Effector memory CD4-positive, alpha-beta T cell (primary cell): ENCODE measurements around the gene SDHB.

Experiments
- DNase-seq, 3 donors: peaks; one replicate each; pipeline ENCODE4 v3.0.0-alpha.2; 2020
- H3K27ac ChIP-seq: 2 replicates; pipeline ENCODE4 v1.7.0; 2013; ENCODE audit warnings: mild to moderate bottlenecking, low read length, moderate library complexity; ENCODE audit not compliant: insufficient read depth, poor library complexity, severe bottlenecking
- H3K27me3 ChIP-seq: replicated peaks from 2 replicates; pipeline ENCODE4 v1.7.0; 2013; ENCODE audit warnings: mild to moderate bottlenecking, low read length; ENCODE audit not compliant: insufficient read depth, control insufficient read depth, poor library complexity, severe bottlenecking
- H3K36me3 ChIP-seq: 2 replicates; pipeline ENCODE4 v1.7.0; 2013; ENCODE audit warnings: mild to moderate bottlenecking, low read length, moderate library complexity; ENCODE audit not compliant: control insufficient read depth, insufficient read depth
- H3K4me1 ChIP-seq: 2 replicates; pipeline ENCODE4 v1.7.0; 2013; ENCODE audit warnings: low read length, mild to moderate bottlenecking; ENCODE audit not compliant: control insufficient read depth, insufficient read depth, poor library complexity, severe bottlenecking
- H3K4me3 ChIP-seq: 2 replicates; pipeline ENCODE4 v1.7.0; 2013; ENCODE audit warnings: low read length, low read depth, mild to moderate bottlenecking; ENCODE audit not compliant: insufficient read depth, poor library complexity, severe bottlenecking
- H3K9me3 ChIP-seq: 2 replicates; pipeline ENCODE4 v1.7.0; 2013; ENCODE audit warnings: mild to moderate bottlenecking, low read length, moderate library complexity; ENCODE audit not compliant: control insufficient read depth

SDHB gene

DNA sequence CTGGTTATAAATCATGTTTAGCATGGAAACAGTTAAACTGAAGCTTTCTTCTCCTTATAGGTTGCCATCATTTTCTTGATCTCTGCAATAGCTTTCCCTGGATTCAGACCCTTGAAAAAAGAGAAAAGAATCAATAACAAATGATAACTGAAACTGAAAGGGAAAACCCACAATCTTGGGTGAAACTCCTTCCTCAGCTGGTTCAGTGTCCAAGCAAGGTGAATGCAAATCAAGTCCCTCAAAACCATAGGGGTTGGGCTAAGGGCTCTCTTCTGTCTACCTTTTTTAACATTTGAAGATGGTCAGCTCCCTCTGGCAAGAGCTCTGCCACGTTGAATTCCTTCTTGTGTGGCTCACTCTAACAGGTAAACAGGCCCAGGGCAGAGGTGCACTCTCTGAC, 35.0 kb downstream of the SDHB start:
- Histone ChIP-seq H3K27me3 (no peaks in the 10 kb centered on the region), H3K36me3 (peaks cover 56% of the 10 kb centered on the region), H3K27ac (no peak overlapping the region), H3K9me3 (no peaks in the 10 kb centered on the region), H3K4me3 (no peak overlapping the region), H3K4me1 (no peaks in the 10 kb centered on the region)
- DNase-seq, result no peak

DNA sequence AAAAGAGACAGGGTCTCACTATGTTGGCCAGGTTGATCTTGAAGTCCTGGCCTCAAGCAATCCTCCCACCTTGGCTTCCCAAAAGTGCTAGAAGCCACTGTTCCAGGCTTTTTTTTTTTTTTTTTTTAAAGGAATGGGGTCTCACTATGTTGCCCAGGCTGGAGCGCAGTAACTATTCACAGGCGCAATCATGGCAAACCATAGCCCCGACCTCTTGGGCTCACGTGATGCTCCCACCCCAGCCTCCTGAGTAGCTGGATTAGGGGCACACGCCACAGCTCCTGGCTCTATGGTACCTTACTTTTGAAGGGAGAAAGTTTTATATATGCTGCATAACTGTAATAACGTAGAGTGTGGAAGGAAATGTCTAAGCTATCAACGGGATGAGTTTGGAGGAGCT, 36.4 kb downstream of the SDHB start:
- no peak for DNase-seq
- Histone ChIP-seq H3K4me3 (no peak overlapping the region), H3K27ac (no peak overlapping the region), H3K27me3 (no peaks in the 10 kb centered on the region), H3K4me1 (no peaks in the 10 kb centered on the region), H3K36me3 (peaks cover 42% of the 10 kb centered on the region), H3K9me3 (no peaks in the 10 kb centered on the region)

DNA sequence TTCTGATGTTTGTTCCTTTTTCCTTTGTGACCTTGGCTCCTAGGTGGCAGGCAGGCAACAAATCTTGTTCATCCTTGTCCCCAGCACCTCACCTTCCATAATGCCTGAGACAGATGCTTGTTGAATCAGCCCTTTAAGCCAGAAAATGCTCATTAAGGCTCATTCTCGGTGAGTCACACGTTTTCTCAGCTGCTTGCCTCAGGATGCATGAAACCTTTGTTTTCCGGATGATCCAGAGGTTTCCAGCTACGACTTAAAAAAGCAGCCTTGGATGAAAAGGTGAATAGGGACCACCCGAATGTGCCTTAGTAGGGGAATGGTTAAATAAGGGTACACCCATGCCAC, 37.5 kb downstream of the SDHB start:
- Histone ChIP-seq H3K4me1 (peaks cover 4% of the 10 kb centered on the region), H3K36me3 (peaks cover 31% of the 10 kb centered on the region), H3K4me3 (no peak overlapping the region), H3K27ac (no peak overlapping the region), H3K9me3 (no peaks in the 10 kb centered on the region), H3K27me3 (no peaks in the 10 kb centered on the region)
- no peak for DNase-seq

DNA sequence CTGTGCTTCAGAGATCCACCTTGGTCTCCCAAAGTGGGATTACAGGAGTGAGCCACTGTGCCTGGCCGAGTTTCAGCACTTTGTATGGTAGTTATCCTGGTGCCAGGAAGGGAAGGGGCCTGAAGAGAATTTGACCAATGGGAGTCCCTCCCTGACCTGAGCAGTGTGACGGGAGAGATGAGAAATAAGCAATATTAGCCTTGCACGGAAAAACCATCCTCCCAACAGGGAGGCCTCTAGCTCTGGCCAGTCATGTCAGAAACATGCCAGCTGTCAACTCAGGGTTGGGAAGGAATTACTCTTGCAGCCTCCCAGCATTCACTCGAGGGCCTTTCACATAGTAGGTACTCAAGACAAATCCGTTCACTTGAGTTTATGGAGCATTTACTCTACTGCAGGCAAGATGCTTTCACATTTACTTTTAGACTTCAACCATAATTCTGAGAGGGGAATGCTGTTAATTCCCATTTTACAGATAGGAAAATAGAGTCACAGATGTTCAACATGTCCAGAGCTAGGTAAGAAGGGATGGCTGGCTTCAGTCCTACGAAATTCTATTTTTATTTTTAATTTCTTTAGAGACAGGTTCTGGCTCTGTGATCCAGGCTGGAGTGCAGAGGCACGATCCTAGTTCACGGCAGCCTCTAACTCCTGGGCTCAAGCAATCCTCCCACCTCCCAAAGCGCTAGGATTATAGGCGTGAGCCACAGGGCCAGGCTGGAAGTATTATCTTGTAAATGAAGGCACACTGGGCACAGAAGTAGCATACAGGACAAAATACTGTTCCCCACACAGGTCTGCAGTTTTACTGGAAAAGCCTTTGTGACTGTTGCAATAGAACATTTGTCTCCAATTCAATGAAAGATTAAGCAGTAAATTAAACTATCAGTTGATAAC, 38.9 kb downstream of the SDHB start:
- no peak overlapping the region for H3K27ac ChIP-seq
- no peak for DNase-seq
- no peaks in the 10 kb centered on the region for H3K27me3 ChIP-seq
- H3K4me3 ChIP-seq, result no peak overlapping the region
- H3K4me1 ChIP-seq, result peaks cover 15% of the 10 kb centered on the region
- no peaks in the 10 kb centered on the region for H3K9me3 ChIP-seq
- peaks cover 17% of the 10 kb centered on the region for H3K36me3 ChIP-seq

DNA sequence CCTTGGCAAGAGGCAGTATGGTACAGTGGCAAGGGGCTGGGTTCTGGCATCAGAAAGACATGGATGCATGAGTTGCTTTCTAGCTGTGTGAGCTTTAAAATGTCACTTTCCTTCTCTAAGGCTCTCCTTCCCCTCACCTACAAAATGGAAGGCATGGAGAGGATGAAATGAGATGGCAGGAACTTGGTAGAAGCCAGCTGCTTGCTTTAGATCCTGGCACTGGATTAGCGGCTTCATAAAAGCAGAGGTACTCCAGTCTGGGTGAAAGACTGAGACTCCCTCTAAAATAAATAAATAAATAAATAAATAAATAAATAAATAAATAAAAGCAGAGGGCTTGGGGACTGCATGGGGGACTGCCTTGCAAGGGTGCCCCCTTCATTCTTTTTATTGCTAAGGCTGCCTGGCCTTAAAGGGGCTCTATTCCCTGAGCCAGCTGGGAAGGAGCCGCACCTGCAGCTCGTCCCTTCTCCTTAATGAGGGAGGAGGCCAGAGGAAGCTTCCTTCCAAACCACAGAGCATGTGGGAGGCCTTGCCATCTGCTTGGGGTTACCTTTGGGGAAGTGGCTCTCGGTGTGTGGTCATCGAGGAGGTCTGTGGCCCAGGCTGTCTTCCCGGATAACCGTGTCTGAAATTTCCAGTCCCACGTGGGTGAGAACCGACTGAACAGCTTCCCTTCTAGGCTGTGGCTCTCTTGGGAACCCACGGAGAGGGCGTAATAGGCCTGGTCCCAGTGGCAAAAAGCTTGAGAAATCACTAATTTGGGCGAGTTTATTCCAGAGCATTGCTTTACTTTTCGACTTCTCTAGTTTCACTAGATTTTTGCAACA, 40.1 kb downstream of the SDHB start:
- no peak overlapping the region for H3K4me3 ChIP-seq
- no peak overlapping the region for H3K27ac ChIP-seq
- no peaks in the 10 kb centered on the region for H3K9me3 ChIP-seq
- peaks cover 7% of the 10 kb centered on the region for H3K36me3 ChIP-seq
- no peaks in the 10 kb centered on the region for H3K27me3 ChIP-seq
- DNase-seq, result no peak
- peaks cover 15% of the 10 kb centered on the region for H3K4me1 ChIP-seq

DNA sequence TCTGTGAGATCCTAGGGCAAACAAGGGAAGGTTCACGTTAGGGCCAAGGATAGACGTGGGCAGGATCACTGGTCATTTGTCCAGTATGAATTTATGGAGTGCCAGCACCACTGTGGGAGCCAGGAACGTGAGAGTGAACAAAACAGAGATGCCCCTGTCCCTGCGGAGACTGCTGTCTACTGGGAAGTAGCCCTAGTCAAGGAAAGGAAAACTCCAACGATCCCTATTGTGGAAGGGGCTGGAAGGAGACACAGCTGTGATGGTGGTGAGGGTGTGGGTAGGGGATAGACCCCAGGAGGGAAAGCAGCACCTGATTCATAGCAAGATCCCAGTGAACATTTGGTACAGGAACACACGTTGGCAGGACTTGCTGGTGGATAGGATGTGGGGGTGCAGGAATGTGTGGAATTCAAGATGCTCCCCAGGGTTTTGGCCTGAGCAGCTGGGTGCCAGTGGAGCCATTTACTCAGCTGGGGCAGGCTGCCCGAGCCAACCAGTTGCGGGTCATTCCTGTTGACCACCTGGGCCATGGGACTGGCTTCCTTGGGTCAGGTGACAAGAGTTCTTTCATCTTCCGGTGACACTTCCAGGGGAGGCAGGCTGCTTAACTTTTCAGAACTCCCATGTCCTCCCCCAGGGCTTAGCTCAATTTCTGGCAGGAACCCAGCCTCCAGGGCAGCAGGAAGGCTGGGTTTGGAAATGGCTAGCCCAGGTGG, 40.9 kb downstream of the SDHB start:
- Histone ChIP-seq H3K27ac (no peak overlapping the region), H3K4me3 (no peak overlapping the region)

DNA sequence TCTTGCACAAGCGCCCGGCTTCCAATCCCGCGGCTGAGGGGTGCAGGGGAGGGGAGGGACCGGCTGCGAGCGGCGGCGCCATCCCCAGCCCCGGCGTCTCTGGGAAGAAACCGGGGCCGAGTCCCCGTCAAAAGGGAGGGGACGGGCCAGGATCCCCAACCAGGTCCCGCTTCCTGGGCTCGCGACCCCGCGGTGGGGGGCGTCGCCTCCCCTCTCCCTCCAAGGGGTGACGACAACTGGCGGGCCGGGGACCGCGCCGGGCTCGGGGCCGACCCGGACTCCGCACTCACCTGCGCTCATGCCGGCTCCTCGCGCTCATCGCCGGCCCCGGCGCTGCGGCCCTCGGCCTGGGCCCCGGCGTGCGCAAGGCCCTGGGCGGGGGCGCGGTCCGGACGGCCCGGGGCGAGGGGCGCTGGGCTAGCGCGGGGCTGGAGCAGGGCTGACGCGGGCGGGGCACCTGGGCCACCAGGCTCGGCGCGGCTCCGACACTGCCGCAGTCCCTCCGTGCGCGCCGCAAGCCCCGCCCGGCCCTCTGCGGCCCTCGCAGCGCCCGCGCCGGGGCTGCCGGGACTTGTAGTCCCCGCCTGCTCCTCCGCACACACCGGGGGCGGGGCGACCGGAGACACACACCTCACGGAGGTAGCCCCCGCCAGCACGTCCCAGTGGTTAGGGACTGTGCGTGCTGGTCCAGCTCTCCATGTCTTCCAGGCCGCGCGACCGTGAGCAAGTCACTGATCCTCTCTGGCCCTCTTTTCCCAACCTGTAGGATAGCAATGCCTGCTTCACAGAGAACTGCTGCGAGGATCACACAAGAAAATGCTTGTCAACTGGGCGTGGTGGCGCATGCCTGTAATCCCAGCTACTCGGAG, 42.2 kb downstream of the SDHB start, which contains the start of gene ATP13A2:
Gene ATP13A2, minus strand, starts transcription at position 490 of the 869 bp plus-strand sequence. Its CDS starts 190 bp downstream, at position 300.
- no peaks in the 10 kb centered on the region for H3K9me3 ChIP-seq
- peak within 1 kb of the TSS; percentile 86 for H3K4me3 ChIP-seq
- DNase-seq, result peak; percentile 66 to 76 (median 70)
- no peaks in the 10 kb centered on the region for H3K27me3 ChIP-seq
- H3K27ac ChIP-seq, result no peak within 1 kb of the TSS
- no peaks in the 10 kb centered on the region for H3K36me3 ChIP-seq
- peaks cover 15% of the 10 kb centered on the region for H3K4me1 ChIP-seq

More for the DNA sequence above, 40.9 kb downstream of the SDHB start:
- DNase-seq, result no peak
- H3K27me3 ChIP-seq, result no peaks in the 10 kb centered on the region
- no peaks in the 10 kb centered on the region for H3K36me3 ChIP-seq
- no peaks in the 10 kb centered on the region for H3K9me3 ChIP-seq
- H3K4me1 ChIP-seq, result peaks cover 15% of the 10 kb centered on the region

DNA sequence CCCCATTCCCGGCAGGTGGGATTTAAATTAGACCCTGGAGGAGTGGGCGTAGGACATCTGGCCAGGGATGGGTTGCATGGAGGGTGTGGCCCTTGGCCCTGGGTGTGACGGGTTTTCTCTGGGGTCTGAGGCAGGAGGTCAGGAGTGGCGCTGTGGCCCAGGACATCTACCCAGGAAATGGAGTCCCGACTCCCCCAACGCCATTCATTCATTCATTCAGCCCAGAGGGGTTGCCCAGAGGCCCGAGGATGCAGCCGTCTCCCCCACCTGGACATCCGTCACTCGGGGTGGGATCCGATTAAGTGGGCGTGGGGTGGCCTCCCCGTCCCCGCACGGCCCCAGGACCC, 42.8 kb downstream of the SDHB start:
- Histone ChIP-seq H3K4me3 (peak overlapping the region; percentile 86), H3K27ac (no peak overlapping the region), H3K36me3 (no peaks in the 10 kb centered on the region), H3K4me1 (peaks cover 15% of the 10 kb centered on the region), H3K9me3 (no peaks in the 10 kb centered on the region), H3K27me3 (no peaks in the 10 kb centered on the region)
- DNase-seq, result no peak

DNA sequence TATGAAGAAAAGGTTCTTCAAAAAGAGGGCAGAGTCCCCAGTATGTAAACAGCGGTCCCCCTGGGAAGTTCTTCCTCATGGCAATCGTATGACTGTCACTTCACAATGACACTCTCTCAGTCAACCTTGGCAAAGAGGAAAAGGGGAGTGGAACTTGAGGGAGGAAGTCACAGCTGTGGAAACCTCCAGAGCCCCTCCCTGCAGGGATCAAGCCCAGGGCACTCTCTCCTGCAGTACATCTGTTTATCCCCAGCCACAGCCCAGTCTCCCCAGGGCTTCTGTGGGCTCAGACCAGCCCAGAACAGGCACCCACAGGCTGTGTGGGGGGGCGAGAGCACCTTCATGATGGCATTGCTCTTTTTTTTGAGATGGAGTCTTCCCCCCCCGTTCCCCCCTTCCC, 44.1 kb downstream of the SDHB start:
- no peak overlapping the region for H3K4me3 ChIP-seq
- no peak for DNase-seq
- H3K9me3 ChIP-seq, result no peaks in the 10 kb centered on the region
- H3K36me3 ChIP-seq, result peaks cover 9% of the 10 kb centered on the region
- H3K4me1 ChIP-seq, result peaks cover 15% of the 10 kb centered on the region
- H3K27me3 ChIP-seq, result no peaks in the 10 kb centered on the region
- H3K27ac ChIP-seq, result no peak overlapping the region
